NCI-H1092 (cell line): ENCODE measurements around the gene IGSF8.
"Not testable (repeated sequence)": the region's sequence is repeated elsewhere in the genome, so short reads cannot be mapped to it uniquely, and the experiment has no call there.

ENCODE experiments used
- DNase-seq: peaks from one replicate; lab custom pipeline; 2025; lab: John Stamatoyannopoulos, UW

The IGSF8 gene

GRCh38 chr1:160127381-160127780, 29.0 kb upstream of the IGSF8 start:
- DNase-seq, result no peak

GRCh38 chr1:160126342-160126741, 27.9 kb upstream of the IGSF8 start:
- not testable (repeated sequence) for DNase-seq

GRCh38 chr1:160125746-160126145, 27.3 kb upstream of the IGSF8 start:
- DNase-seq, result no peak

- no peak for DNase-seq
Measured at GRCh38 chr1:160124705-160125478, 26.5 kb upstream of the IGSF8 start.

- no peak for DNase-seq
Measured at GRCh38 chr1:160123726-160124125, 25.3 kb upstream of the IGSF8 start.

GRCh38 chr1:160122978-160123495, 24.6 kb upstream of the IGSF8 start:
- DNase-seq, result no peak

- DNase-seq, result no peak
Measured at GRCh38 chr1:160121388-160121787, 23.0 kb upstream of the IGSF8 start.

- DNase-seq, result no peak
Measured at GRCh38 chr1:160120797-160121196, 22.4 kb upstream of the IGSF8 start.

GRCh38 chr1:160118928-160119327, 20.5 kb upstream of the IGSF8 start:
- DNase-seq, result no peak

- DNase-seq, result no peak
Measured at GRCh38 chr1:160117709-160118183, 19.3 kb upstream of the IGSF8 start.

GRCh38 chr1:160117300-160117699, 18.9 kb upstream of the IGSF8 start:
- no peak for DNase-seq

- DNase-seq, result no peak
Measured at GRCh38 chr1:160116283-160117147, 18.1 kb upstream of the IGSF8 start.

- no peak for DNase-seq
Measured at GRCh38 chr1:160115545-160116282, 17.3 kb upstream of the IGSF8 start, which contains the start of gene ATP1A2. Gene ATP1A2 (plus strand): TSS chr1:160115759. CDS start chr1:160115862, 103 bp downstream.

GRCh38 chr1:160114085-160114484, 15.7 kb upstream of the IGSF8 start:
- DNase-seq, result no peak

GRCh38 chr1:160113407-160113806, 15.0 kb upstream of the IGSF8 start:
- DNase-seq, result no peak

GRCh38 chr1:160112357-160112756, 13.9 kb upstream of the IGSF8 start:
- no peak for DNase-seq

- DNase-seq, result not testable (repeated sequence)
Measured at GRCh38 chr1:160111462-160111861, 13.0 kb upstream of the IGSF8 start.

- no peak for DNase-seq
Measured at GRCh38 chr1:160109686-160110085, 11.3 kb upstream of the IGSF8 start.

- DNase-seq, result no peak
Measured at GRCh38 chr1:160108888-160109662, 10.7 kb upstream of the IGSF8 start.

GRCh38 chr1:160107512-160107911, 9.1 kb upstream of the IGSF8 start:
- no peak for DNase-seq

GRCh38 chr1:160105155-160105554, 6.7 kb upstream of the IGSF8 start:
- DNase-seq, result no peak
